Stimulated activated CD8-positive, alpha-beta memory T cell treated with anti-CD3 and anti-CD28 coated beads, Interleukin-15, amount 100 ng/mL, for 48 hours (primary cell): ENCODE results near the gene PWWP2B.

Source experiments
- DNase-seq, 2 donors: peaks; one replicate each; pipeline ENCODE4 v3.0.0-alpha.2; 2020; ENCODE audit warnings: low read depth in 2 of 2

Gene PWWP2B

GRCh38 chr10:132397036-132397541, at the start of gene PWWP2B:
PWWP2B (plus strand) TSS chr10:132397200; CDS start chr10:132397227, 27 bp downstream.
- no peak for DNase-seq

- DNase-seq, result no peak
Measured at GRCh38 chr10:132347211-132347930, 49.6 kb upstream of the PWWP2B start.

GRCh38 chr10:132347931-132348267, 49.1 kb upstream of the PWWP2B start:
- DNase-seq, result no peak

DNA sequence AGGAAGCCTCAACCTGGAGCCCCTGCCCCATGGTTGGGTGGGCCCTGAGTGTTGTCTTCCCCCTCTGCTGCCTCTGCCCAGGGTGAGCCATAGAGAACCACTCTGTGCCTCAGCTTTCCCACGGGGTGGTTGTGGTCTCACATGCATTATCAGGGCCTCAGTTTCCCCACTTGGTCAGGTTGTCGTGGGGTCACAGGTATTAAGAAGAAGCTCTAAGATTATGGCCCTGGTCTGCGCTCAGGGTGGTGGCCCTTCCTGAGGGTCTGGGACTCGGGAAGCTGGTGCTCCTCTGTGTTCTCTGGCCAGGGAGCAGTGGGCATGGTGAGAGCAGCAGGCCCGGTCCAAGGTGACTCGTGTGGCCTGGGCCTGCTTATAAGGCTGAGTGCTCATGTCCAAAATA, 47.2 kb upstream of the PWWP2B start:
- no peak for DNase-seq

DNA sequence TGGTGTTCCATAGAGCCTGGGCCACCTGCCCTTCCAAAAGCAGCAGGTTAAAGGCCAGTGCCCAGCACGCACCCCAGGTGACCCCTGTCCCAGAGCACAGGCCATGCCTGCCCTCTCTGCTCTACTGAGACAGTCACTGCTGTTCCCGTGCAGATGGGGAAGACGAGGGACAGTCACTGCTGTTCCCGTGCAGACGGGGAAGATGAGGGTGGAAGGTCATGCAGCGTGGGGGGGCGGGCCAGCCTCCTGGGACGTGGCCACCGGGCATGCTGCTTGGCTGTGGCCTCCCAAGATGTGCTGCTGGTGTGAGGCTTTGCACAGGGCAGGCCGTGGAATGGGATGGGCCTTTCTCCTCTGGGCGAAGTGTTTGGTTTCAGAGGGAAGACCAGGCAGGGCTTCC, 46.6 kb upstream of the PWWP2B start:
- DNase-seq, result no peak

DNA sequence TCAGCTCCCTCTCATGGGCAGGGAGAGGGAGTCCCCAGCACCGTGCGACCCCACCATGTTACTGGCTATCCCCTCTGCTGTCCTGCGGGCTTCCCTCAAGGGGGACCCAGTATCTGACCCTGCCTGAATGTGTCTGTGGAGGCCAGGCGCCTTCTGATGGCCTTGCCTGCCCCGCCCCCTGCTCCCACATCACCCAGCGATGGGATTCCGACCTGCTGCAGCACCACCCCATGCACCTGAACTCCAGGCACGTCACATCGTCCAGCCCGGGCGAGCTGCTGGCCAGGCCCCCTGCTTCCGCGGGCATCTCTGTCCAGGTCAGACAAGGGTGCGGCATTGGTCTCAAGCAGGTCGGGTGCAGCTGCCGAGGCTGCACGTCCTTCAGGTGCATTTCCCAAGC, 46.1 kb upstream of the PWWP2B start:
- no peak for DNase-seq

GRCh38 chr10:132351611-132352010, 45.4 kb upstream of the PWWP2B start:
- no peak for DNase-seq

DNA sequence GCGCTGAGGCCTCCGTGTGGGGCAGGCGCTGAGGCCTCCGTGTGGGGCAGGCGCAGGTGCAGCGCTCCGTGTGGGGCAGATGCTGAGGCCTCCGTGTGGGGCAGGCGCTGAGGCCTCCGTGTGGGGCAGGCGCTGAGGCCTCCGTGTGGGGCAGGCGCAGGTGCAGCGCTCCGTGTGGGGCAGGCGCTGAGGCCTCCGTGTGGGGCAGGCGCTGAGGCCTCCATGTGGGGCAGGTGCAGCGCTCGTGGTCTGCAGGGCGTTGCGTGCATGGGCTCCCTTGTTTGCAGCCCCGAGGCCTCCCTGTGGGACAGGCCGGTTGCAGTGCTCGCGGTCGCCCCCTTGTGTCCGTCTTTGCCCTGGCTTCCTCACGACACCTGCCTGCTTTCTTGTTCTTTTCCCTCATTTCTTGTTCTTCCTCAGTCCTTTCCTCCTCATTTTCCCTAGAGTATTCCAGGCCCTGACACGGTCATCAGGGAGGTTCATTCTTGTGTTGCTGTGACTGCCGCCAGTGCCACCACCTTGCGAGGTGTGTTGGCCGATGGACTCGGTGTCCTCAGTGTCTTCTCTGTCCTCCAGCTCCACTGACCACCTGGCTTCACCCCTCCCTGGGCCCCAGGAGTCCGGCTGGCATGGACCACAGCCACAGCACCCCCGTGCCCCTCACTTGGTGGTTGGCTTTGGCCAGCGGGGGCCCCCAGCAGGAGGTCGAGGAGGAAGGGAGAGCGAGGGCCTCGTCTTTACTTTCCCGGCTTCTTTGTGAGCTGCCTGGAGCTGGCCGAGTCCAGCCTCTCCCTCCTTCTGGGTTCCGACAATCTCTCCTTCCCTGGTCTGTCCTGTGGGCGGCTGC, 44.3 kb upstream of the PWWP2B start:
- peak; percentile 37 to 48 for DNase-seq

DNA sequence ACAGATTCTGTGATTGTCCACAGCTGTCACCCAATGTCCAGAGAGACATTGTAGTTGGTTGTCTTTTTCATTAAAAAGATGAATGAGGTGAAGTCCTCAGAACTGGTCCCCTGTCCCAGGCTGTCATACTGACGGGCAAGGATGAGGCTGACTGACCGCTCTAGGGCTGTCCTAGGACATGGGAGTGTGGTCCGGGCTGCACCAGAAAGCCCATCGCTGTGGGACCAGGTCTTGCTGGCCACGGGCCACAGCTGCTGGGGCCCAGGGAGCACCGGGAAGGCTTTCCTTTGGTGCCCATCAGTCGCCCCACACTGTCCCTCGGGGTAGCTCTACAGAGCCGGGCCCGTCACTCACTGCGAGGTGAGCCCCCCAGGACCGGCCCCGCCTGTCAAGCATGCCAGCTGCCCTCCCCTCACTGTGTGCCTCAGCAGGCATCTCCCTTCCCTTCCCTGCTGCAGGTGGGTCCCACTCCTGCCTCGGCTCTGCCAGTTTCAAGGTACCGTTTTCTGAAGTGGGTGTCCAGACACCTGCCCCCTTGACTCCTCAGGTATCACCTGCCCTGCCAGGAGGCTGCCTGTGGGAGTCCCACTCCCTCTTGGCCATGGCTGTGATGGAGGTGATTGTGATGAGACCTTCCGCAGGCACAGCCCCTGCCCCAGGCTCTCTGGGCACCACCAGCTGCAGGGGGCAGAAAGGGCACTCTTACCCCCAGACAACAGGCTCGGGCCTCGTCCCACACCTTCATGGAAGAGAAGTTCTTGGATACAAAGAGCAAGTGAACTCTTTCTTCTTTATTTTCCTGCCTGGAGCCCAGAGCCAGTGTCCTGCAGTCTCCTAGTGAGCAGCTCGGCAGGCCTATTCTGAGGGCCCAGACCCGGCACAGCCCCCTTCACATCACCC, 43.3 kb upstream of the PWWP2B start:
- DNase-seq, result no peak

DNA sequence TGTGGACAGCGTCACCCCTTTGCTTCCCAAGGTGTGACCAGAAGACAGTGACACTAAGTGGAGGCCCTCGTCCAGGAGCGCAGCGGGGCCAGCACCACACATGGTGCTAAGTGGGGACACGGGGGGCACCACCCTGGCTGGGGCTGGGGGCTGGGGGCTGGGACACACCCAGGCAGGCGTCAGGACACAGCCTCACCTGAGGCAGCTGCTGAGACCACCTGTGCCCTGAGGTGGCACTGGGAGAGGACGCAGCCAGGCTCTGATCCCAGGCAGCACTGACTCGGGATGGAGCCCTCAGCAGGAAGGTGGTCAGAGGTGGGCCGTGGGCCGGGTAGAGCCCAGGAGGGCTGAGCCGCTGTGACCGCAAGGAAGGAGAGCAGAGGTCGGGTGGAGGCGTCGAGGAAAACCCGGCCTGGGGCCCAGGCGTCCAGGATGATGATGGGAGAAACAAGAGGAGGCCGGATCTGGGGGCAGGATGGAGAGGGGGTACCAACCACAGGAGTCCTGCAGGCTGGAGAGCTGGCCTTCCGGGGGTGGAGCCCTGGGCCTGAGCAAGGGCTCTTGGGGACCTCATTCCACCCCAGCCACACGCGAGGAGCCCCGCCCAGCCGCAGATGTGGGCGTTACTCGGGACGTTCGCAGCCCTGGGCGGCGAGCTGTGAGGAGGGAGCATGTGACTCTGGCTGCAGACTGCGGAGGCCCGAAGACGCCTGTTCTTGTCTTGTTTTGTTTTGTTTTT, 42.5 kb upstream of the PWWP2B start:
- no peak for DNase-seq

DNA sequence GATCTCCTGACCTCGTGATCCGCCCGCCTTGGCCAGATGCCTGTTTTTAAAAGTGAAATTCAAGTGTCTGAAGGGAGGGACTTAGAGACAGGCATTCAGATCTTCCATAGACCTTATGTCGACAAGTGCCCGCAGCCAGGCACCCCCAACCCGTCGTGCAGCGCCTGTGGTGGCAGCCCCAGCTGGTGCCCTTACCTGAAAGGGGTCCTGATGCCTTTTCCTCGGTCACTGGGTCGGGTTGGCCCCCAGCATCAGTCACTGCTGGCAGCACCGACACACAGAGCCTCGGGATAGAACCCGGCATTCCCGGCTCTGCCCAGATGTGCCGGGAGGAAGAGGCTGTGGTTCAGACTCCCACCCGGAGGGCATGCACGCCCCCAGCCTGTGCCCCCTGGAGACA, 41.7 kb upstream of the PWWP2B start:
- no peak for DNase-seq

- no peak for DNase-seq
Measured at GRCh38 chr10:132355754-132356153, 41.2 kb upstream of the PWWP2B start.

DNA sequence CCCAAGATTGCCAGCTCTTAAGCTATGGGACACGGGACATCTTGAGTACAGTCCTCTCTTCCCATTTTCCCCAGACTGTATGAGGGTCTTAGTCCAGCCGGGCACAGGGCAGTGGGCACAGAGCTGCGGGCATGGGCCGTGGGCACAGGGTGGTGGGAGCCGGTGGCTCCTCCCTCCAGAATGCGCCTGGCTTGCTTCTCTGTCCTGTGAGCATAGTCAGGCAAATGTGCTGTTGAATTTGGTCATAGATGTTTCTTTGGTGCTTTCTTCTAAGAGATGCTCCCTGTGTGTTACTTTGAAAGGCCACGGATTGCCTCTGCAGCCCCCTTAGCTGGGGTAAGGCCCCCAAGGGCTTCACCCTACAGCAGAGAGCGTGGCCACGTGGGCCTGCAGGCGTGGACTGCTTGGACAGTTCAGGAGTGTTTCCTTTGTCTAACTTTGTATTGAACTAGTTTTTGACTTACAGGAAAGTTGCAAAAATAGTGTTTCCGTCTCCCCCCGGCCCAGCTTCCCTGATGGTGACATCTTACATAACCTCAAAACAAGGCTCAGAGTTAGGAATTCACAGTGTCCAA, 40.3 kb upstream of the PWWP2B start:
- no peak for DNase-seq

- no peak for DNase-seq
Measured at GRCh38 chr10:132357286-132358058, 39.5 kb upstream of the PWWP2B start.

- DNase-seq, result no peak
Measured at GRCh38 chr10:132359305-132360040, 37.5 kb upstream of the PWWP2B start.

DNA sequence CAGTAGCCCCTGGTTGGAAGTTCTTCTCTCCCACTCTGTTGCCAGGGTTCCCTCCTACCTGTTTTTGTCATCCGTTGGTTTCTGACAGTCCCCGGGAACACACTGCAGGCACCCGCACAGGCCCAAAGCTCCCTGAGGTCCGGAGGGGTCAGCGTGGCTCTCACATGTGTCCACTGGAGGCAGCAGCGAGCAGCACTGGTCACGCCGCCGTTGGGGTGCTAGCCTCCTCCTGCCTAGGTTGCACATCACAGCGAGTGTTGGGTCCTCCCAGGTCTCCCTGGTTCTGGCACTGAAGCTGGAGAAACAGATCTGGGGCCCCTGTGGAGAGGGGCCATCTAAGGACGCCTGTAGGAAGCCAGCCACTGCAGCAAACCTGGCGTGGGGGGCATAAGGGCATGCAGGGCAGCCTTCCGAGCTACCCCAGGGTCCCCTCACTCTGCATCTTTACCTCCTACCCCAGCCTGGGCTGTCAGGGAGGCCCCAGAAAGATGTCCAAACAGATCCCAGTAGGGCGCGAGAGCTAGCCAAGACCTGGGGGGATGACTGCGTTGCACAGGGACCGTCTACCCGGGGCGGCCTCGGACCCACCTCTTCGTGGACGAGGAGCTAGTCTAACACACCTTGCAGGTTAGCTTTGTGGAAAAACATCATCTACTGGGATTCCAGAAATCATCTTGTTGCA, 36.1 kb upstream of the PWWP2B start:
- peak; percentile 10 to 13 for DNase-seq

- no peak for DNase-seq
Measured at GRCh38 chr10:132361581-132362101, 35.4 kb upstream of the PWWP2B start.

DNA sequence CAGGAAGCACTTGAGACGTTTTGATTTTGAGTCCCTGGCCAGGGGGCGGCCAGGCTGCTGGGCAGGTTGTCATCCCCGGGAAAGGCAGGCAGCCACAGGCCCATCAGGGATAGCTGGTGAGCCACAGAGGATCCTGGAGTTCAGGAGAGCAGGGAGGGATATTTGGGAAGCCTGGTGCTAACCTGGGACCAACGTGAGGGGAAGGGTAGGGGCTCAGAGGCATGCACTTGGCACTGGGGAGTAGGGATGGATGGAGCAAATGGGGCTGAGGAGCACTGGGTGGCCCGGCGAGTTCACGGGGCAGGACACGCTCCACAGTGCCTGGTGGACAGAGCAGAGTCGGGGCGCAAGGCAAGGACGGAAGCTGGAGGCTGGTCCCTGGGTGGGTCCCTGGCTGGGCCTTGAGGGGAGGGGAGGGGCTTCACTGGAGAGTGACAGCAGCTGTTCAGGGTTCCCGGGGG, 34.8 kb upstream of the PWWP2B start:
- no peak for DNase-seq

- no peak for DNase-seq
Measured at GRCh38 chr10:132363376-132363775, 33.6 kb upstream of the PWWP2B start.
